H1 (cell line): ENCODE measurements around the gene SCNN1G. TPM values are rescaled to one million over a fixed set of nuclear protein-coding genes. Genes with fewer than 3 reads are reported as not detected.

ENCODE experiments used
- CTCF ChIA-PET: fragments of 300-600 bp; sonication (Branson Sonifier 250); formaldehyde crosslinking; loops from one replicate; lab custom pipeline; 2021; ENCODE audit not compliant: partially characterized antibody; lab: Charles Lee
- POLR2A ChIA-PET: fragments of 300-600 bp; sonication (Branson Sonifier 250); formaldehyde crosslinking; loops from one replicate; lab custom pipeline; 2021; ENCODE audit warnings: inconsistent platforms; ENCODE audit not compliant: partially characterized antibody; lab: Charles Lee
- DNase-seq, 2 experiments: peaks; one replicate each; pipeline versions ENCODE4 v3.0.0 to v3.0.0-alpha.2; 2010 to 2022; ENCODE audit warnings: low spot score in 2 of 2, low read depth in 1 of 2, mixed read lengths in 1 of 2
- FAIRE-seq: peaks from 2 replicates; lab custom pipeline; 2011; peaks lifted over from hg19 to GRCh38; lab: Jason Lieb, UNC
- H2AFZ ChIP-seq: 2 replicates; pipeline ENCODE4 v1.8.1; 2012; ENCODE audit warnings: low read length, inconsistent platforms
- H2AK5ac ChIP-seq: 2 replicates; pipeline ENCODE4 v1.6.1; 2013; ENCODE audit warnings: low read depth, low read length
- H2BK120ac ChIP-seq: replicated peaks from 2 replicates; pipeline ENCODE3; 2013; ENCODE audit warnings: low read depth, low read length, inconsistent platforms
- H2BK12ac ChIP-seq: 2 replicates; pipeline ENCODE4 v1.6.1; 2013; ENCODE audit warnings: low read depth, low read length
- H2BK15ac ChIP-seq: 2 replicates; pipeline ENCODE4 v1.6.1; 2013; ENCODE audit warnings: low read length
- H2BK20ac ChIP-seq: 2 replicates; pipeline ENCODE4 v1.6.1; 2013; ENCODE audit warnings: low read length
- H2BK5ac ChIP-seq: 2 replicates; pipeline ENCODE4 v1.6.1; 2013; ENCODE audit warnings: low read depth, low read length
- H3K14ac ChIP-seq: 2 replicates; pipeline ENCODE4 v1.6.1; 2013; ENCODE audit warnings: inconsistent platforms; ENCODE audit not compliant: insufficient read length
- H3K18ac ChIP-seq: 2 replicates; pipeline ENCODE4 v1.6.1; 2013; ENCODE audit warnings: low read length; ENCODE audit errors: extremely low read depth
- H3K23ac ChIP-seq: 2 replicates; pipeline ENCODE4 v1.6.1; 2013; ENCODE audit warnings: inconsistent platforms; ENCODE audit not compliant: insufficient read length
- H3K23me2 ChIP-seq: 2 replicates; pipeline ENCODE4 v1.6.1; 2013; ENCODE audit warnings: low read depth, low read length
- H3K27ac ChIP-seq: 2 replicates; pipeline ENCODE4 v1.6.1; 2011; ENCODE audit warnings: low read depth, low read length, inconsistent platforms
- H3K27me3 ChIP-seq, 4 experiments: replicated peaks in 1 of 4; 1 replicate in 1 of 4; 2 replicates in 3 of 4; pipeline versions ENCODE4 v1.6.1 to v1.8.1; 2011 to 2013; ENCODE audit warnings: low read length in 3 of 4, mild to moderate bottlenecking in 3 of 4, inconsistent platforms in 2 of 4, mixed read lengths in 2 of 4, moderate library complexity in 1 of 4; ENCODE audit not compliant: control insufficient read depth in 3 of 4, insufficient read depth in 3 of 4; ENCODE audit errors: extremely low read depth in 1 of 4
- H3K36me3 ChIP-seq, 4 experiments: 2 replicates each; pipeline versions ENCODE4 v1.6.1 to v1.8.1; 2011 to 2013; ENCODE audit warnings: mild to moderate bottlenecking in 4 of 4, low read length in 3 of 4, moderate library complexity in 2 of 4, control low read depth in 1 of 4, inconsistent platforms in 1 of 4; ENCODE audit not compliant: insufficient read depth in 4 of 4, control insufficient read depth in 2 of 4
- H3K4ac ChIP-seq: replicated peaks from 2 replicates; pipeline ENCODE3; 2013; ENCODE audit warnings: low read length, low read depth, mixed read lengths, inconsistent platforms; ENCODE audit not compliant: insufficient read length
- H3K4me1 ChIP-seq, 4 experiments: replicated peaks in 1 of 4; 1 replicate in 1 of 4; 2 replicates in 3 of 4; pipeline versions ENCODE4 v1.6.1 to v1.8.1; 2011 to 2013; ENCODE audit warnings: low read length in 3 of 4, inconsistent platforms in 2 of 4, mixed read lengths in 1 of 4; ENCODE audit not compliant: insufficient read depth in 4 of 4, control insufficient read depth in 3 of 4
- H3K4me2 ChIP-seq, 2 experiments: 2 replicates each; pipeline versions ENCODE4 v1.6.1 to v1.8.1; 2011 to 2013; ENCODE audit warnings: low read depth in 2 of 2, low read length in 2 of 2, control low read depth in 1 of 2, inconsistent platforms in 1 of 2, mild to moderate bottlenecking in 1 of 2; ENCODE audit not compliant: insufficient read depth in 1 of 2
- H3K4me3 ChIP-seq, 4 experiments: fragments of 200-600, 300-600 bp in 1 of 4; sonication (generic), shearing (Covaris generic), sonication (Bioruptor Twin) in 1 of 4; 2 replicates each; pipeline versions ENCODE4 v1.5.1 to v1.8.1; 2011 to 2016; ENCODE audit warnings: low read length in 4 of 4, low read depth in 3 of 4, control low read depth in 2 of 4, inconsistent platforms in 2 of 4, mild to moderate bottlenecking in 2 of 4, mixed read lengths in 1 of 4, moderate library complexity in 1 of 4; ENCODE audit not compliant: insufficient read depth in 2 of 4; ENCODE audit errors: extremely low read depth in 1 of 4
- H3K56ac ChIP-seq: replicated peaks from 2 replicates; pipeline ENCODE3; 2013; ENCODE audit warnings: low read depth, mild to moderate bottlenecking, mixed read lengths, low read length, inconsistent platforms; ENCODE audit not compliant: insufficient read length
- H3K79me1 ChIP-seq: 2 replicates; pipeline ENCODE4 v1.6.1; 2013; ENCODE audit warnings: low read depth, low read length, control low read depth
- H3K79me2 ChIP-seq, 2 experiments: 2 replicates each; pipeline versions ENCODE4 v1.6.1 to v1.8.1; 2012 to 2013; ENCODE audit warnings: low read length in 2 of 2, mild to moderate bottlenecking in 2 of 2, inconsistent platforms in 1 of 2; ENCODE audit not compliant: insufficient read depth in 2 of 2, control insufficient read depth in 1 of 2
- H3K9ac ChIP-seq, 4 experiments: replicated peaks in 1 of 4; 1 replicate in 1 of 4; 2 replicates in 3 of 4; pipeline versions ENCODE4 v1.6.1 to v1.8.1; 2011 to 2013; ENCODE audit warnings: low read depth in 3 of 4, low read length in 3 of 4, control low read depth in 2 of 4, mild to moderate bottlenecking in 2 of 4, moderate library complexity in 2 of 4, inconsistent platforms in 1 of 4; ENCODE audit errors: extremely low read depth in 1 of 4
- H3K9me3 ChIP-seq, 2 experiments: 2 replicates each; pipeline versions ENCODE4 v1.6.1 to v1.8.1; 2012 to 2013; ENCODE audit warnings: mild to moderate bottlenecking in 2 of 2, moderate library complexity in 2 of 2, control low read depth in 1 of 2, inconsistent platforms in 1 of 2, low read depth in 1 of 2, low read length in 1 of 2, mixed read lengths in 1 of 2; ENCODE audit not compliant: insufficient read depth in 2 of 2
- H4K20me1 ChIP-seq, 2 experiments: replicated peaks in 1 of 2; 2 replicates each; pipeline versions ENCODE3 to v1.8.1; 2011 to 2013; ENCODE audit warnings: inconsistent platforms in 2 of 2, low read length in 2 of 2, mild to moderate bottlenecking in 1 of 2; ENCODE audit not compliant: insufficient read depth in 2 of 2, control insufficient read depth in 1 of 2
- H4K5ac ChIP-seq: 2 replicates; pipeline ENCODE4 v1.6.1; 2013; ENCODE audit warnings: low read length, low read depth, mixed read lengths, inconsistent platforms; ENCODE audit not compliant: insufficient read length
- H4K8ac ChIP-seq: 2 replicates; pipeline ENCODE4 v1.8.0; 2013; ENCODE audit warnings: mild to moderate bottlenecking, moderate library complexity, low read length, inconsistent platforms; ENCODE audit not compliant: insufficient read depth; ENCODE audit errors: extremely low read depth
- H4K91ac ChIP-seq: replicated peaks from 2 replicates; pipeline ENCODE3; 2013; ENCODE audit warnings: low read length, mixed read lengths, inconsistent platforms; ENCODE audit not compliant: insufficient read length
- TAF1 ChIP-seq: IDR thresholded peaks from 2 replicates; pipeline ENCODE4 v1.6.1; 2011; ENCODE audit warnings: mild to moderate bottlenecking, low read depth, low read length
- WGBS, 2 experiments: shearing (Covaris generic) in 1 of 2; methylation state at CpG; one replicate each; pipeline versions ENCODE4 v1.1.6 to v1.1.7; 2013 to 2015; ENCODE audit warnings: low lambda C conversion rate in 2 of 2, mixed read lengths in 2 of 2, inconsistent platforms in 1 of 2, low coverage in 1 of 2, missing lambda C conversion rate in 1 of 2; ENCODE audit not compliant: insufficient replicate concordance in 2 of 2, insufficient coverage in 1 of 2, insufficient read length in 1 of 2; ENCODE audit errors: extremely low coverage in 1 of 2, missing lambda C conversion rate in 1 of 2; 5-methylcytosine and 5-hydroxymethylcytosine counted together
- polyA plus RNA-seq, 7 experiments: library from polyadenylated mRNA; depleted of rRNA in 3 of 7; stranded (reverse) in 5 of 7; unstranded in 2 of 7; fragments of >200 nt in 5 of 7; fragments of 200-250 nt in 2 of 7; gene quantifications; 1 replicate in 5 of 7; 2 replicates in 1 of 7; 4 replicates in 1 of 7; pipeline versions ENCODE4 v1.2.1 to v1.2.3, GENCODE V29; 2011 to 2013; ENCODE audit warnings: missing spikeins in 2 of 7, mixed read lengths in 2 of 7
- total RNA-seq: library from RNA; stranded (reverse); fragmentation: NEBNext Ultra II Directional; extraction: Animal tissue kit (Norgen Biotek cat#: 25700); gene quantifications from 2 replicates; pipeline ENCODE4 v1.2.1, GENCODE V29; 2021

Gene SCNN1G
- total and polyA plus RNA-seq, 2 of the 8 experiments (the other 6 are each of a cell fraction or from before 2014, with no cell fraction given) = 0.73 to 1.1 TPM

DNA sequence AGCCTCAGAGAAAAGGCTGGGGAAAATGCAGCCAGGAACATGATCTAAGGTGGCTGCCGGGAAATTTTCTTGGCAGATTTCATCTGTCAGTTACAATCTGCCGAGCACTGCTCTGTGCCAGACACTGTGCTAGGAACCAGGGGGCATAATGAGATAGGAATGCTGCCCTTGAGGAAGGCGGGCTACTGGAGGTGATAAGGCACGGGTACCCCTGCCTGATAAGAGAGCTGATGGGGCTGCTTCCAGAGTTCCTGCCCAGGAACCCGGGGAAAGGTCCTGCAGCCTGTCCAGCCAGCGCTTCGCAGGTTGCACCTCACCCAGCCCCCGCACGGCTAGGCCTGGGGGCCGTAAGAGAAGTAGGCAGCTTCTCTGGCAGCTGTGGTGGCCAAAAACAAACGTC is 3.1 kb downstream of the SCNN1G start:
- Histone ChIP-seq H3K18ac (no peak overlapping the region), H3K23me2 (peaks cover 8% of the 10 kb centered on the region; the same call in 1 of the 2 replicates), H3K27ac (no peak overlapping the region), H2AFZ (no peak overlapping the region; the same call in 1 of the 2 replicates), H4K8ac (no peak overlapping the region), H2BK5ac (no peak overlapping the region), H3K79me2 (no peaks in the 10 kb centered on the region), H2BK20ac (no peak overlapping the region), H3K4me2 (no peak overlapping the region), H3K4me1 (peaks cover 0 to 8% (median 4%) of the 10 kb centered on the region in 4 experiments; a peak in 4 of 7 replicates), H4K5ac (no peak overlapping the region), H4K91ac (no peak overlapping the region), H3K14ac (no peak overlapping the region), H3K56ac (no peak overlapping the region), H3K79me1 (no peaks in the 10 kb centered on the region), H3K36me3 (no peaks in the 10 kb centered on the region), H2AK5ac (no peak overlapping the region), H3K27me3 (peaks cover 7 to 23% (median 16%) of the 10 kb centered on the region in 4 experiments), H3K4ac (no peak overlapping the region), H3K9ac (no peak overlapping the region), H3K23ac (no peak overlapping the region), H2BK120ac (no peak overlapping the region), H3K9me3 (no peaks in the 10 kb centered on the region), H3K4me3 (no peak overlapping the region), H4K20me1 (no peaks in the 10 kb centered on the region), H2BK15ac (no peak overlapping the region), H2BK12ac (no peak overlapping the region)
- DNase-seq = no peak
- ChIA-PET POLR2A (interaction anchor here (0.9 to 1.3 kb wide), 2 partner anchors 19 to 97 kb away, joined by 3 to 4 read pairs; no protein-coding TSS in a partner anchor), CTCF (interaction anchor here (0.5 to 14.8 kb wide), 9 partner anchors 15 to 249 kb away, joined by 3 to 178 read pairs (median 3); no protein-coding TSS in a partner anchor)
- FAIRE-seq = no peak
- TF ChIP-seq TAF1 = no peak
- WGBS, 2 experiments = 87% methylated on average over 9 of the region's 11 CpGs; no CpG with 5 or more reads in 1 of the 2 experiments
